ENCODE measurements around the gene ANKRD39. TPM values are rescaled to one million over a fixed set of nuclear protein-coding genes. Genes with fewer than 3 reads are reported as not detected.

The ANKRD39 gene
- total and polyA plus RNA-seq, 10 of the 15 experiments (the other 5 are each of a cell fraction or from before 2014, with no cell fraction given), result 7.4 to 36.2 (median 23.7) TPM

DNA sequence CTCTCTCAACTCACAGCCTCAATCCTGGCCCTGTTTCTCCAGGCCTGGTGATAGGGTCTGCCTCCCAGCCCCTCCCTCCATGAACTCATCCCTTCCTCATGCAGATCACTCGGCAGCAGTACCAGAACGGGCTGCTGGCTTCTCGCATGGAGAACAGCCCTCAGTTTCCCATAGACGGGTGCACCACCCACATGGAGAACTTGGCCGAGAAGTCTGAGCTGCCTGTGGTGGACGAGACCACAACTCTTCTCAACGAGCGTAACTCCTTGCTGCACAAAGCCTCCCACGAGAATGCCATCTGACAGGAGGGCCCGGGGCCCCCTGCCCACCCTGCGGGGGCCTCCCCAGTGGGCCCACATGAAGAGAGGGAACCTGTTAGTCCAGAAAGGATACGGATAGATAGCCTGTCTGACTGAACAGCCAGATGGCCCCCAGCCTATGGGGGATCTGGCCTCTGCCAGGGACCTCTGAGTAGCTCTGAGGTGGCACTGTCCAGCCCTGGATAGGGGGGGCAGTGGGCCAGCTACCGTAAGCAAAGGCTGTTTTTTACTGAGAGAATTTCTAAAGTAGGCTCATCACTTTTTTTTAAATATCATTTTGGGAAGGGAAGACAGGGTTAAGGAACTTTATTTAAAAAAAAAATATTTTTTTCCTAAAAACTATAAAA lies 48.5 kb downstream of the ANKRD39 start:
- FAIRE-seq, result no peak
- RAD21 ChIA-PET (ENCODE audit: unreplicated experiment), result no interaction called here
- CTCF ChIA-PET, result interaction anchor here (0.6 to 1.0 kb wide), 2 partner anchors 8 to 24 kb away, joined by 3 read pairs; no protein-coding TSS in a partner anchor

DNA sequence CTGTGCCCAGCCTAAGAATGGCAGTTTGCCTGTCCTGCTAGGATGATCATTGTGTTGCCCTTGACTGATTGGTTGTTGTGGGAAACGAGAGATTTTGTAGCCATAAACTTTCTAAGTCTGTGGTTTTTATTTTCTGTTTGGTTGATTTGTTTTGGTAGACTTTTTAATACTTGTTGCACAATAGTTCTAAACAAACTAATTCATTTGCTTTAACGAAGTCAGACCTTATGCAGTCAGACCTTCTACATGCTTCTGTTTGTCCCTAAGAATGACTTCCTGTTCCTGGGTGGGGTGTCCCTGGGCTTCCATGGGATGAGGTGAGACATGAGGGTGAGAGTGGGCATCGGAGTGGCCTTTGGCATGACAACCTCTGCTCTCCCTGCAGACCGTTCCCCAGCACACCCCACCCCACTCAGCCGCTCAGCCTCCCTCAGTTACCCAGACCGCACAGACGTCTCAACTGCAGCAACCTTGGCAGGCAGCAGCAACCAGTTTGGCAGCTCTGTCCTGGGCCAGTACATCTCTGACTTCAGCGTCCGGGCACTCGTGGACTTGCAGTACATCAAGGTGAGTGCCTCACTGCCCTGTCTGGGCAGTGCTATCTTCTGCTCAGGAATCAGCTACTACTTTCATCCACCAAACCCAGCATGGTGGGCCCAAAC lies 49.5 kb downstream of the ANKRD39 start:
- RAD21 ChIA-PET (ENCODE audit: unreplicated experiment), result no interaction called here
- intact Hi-C loops (cut with micrococcal nuclease; ENCODE audit: unreplicated experiment) (no loop called here), in situ Hi-C loops (cut with MboI) (no loop called here)
- H4K20me1 ChIP-seq (ENCODE audit: control insufficient read depth, insufficient read depth), result no peaks in the 10 kb centered on the region
- no peak overlapping the region for H3K4me2 ChIP-seq (ENCODE audit: control insufficient read depth, insufficient read depth)
- H3K9ac ChIP-seq (ENCODE audit: control insufficient read depth, insufficient read depth, low read length), result no peak overlapping the region
- peaks cover 4% of the 10 kb centered on the region for H3K4me1 ChIP-seq (ENCODE audit: control insufficient read depth, insufficient read depth, low read length)
- CTCF ChIA-PET, result interaction anchor here (1.0 kb wide), 1 partner anchor 9 kb away, joined by 3 read pairs; no protein-coding TSS in a partner anchor
- H3K79me2 ChIP-seq (ENCODE audit: control insufficient read depth, insufficient read depth, low read length), result no peaks in the 10 kb centered on the region
- peaks cover 2 to 4% of the 10 kb centered on the region in 2 experiments; a peak in 3 of 4 replicates for H3K36me3 ChIP-seq (ENCODE audit: control insufficient read depth in 2 of 2, insufficient read depth in 2 of 2, low read length in 1 of 2)
- no peak overlapping the region for H3K27ac ChIP-seq (ENCODE audit: control insufficient read depth, insufficient read depth)
- FAIRE-seq (no peak), DNase-seq (ENCODE audit: low read depth, low spot score) (no peak), ATAC-seq (no peak)
- H3K27me3 ChIP-seq (replicated peaks in 1 of 2; ENCODE audit: control insufficient read depth in 2 of 2, insufficient read depth in 2 of 2, low read length in 1 of 2), result no peaks in the 10 kb centered on the region
- TF ChIP-seq NFIC (IDR thresholded peaks at IDR 0.05; ENCODE audit: low read depth, low read length), result no peak
- no peak for TF ChIP-seq CBFB (IDR thresholded peaks at IDR 0.05; ENCODE audit: low read depth)
- TF ChIP-seq, protein P1, sequence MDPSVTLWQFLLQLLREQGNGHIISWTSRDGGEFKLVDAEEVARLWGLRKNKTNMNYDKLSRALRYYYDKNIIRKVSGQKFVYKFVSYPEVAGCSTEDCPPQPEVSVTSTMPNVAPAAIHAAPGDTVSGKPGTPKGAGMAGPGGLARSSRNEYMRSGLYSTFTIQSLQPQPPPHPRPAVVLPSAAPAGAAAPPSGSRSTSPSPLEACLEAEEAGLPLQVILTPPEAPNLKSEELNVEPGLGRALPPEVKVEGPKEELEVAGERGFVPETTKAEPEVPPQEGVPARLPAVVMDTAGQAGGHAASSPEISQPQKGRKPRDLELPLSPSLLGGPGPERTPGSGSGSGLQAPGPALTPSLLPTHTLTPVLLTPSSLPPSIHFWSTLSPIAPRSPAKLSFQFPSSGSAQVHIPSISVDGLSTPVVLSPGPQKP (IDR thresholded peaks at IDR 0.05; ENCODE audit: low read depth, low read length), result no peak
- TF ChIP-seq ASH2L (IDR thresholded peaks at IDR 0.05; ENCODE audit: borderline replicate concordance, low read depth), result no peak
- no peak for TF ChIP-seq MTA2 (IDR thresholded peaks at IDR 0.05; ENCODE audit: low read depth)
- TF ChIP-seq PML (IDR thresholded peaks at IDR 0.05; ENCODE audit: low read length), result no peak
- no peak for TF ChIP-seq FOXM1 (IDR thresholded peaks at IDR 0.05; ENCODE audit: low read depth, low read length)
- TF ChIP-seq ZBED1 (IDR thresholded peaks at IDR 0.05; ENCODE audit: borderline replicate concordance), result no peak
- TF ChIP-seq RB1 (IDR thresholded peaks at IDR 0.05; ENCODE audit: borderline replicate concordance), result no peak
- TF ChIP-seq, protein P2, sequence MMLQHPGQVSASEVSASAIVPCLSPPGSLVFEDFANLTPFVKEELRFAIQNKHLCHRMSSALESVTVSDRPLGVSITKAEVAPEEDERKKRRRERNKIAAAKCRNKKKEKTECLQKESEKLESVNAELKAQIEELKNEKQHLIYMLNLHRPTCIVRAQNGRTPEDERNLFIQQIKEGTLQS (IDR thresholded peaks at IDR 0.05; ENCODE audit: borderline replicate concordance, extremely low read depth, low read depth, low read length), result no peak
- no peak for TF ChIP-seq RAD21 (IDR thresholded peaks at IDR 0.05; ENCODE audit: insufficient read depth, low read depth, low read length)
- TF ChIP-seq SMAD1 (IDR thresholded peaks at IDR 0.05; ENCODE audit: low read depth, partially characterized antibody), result no peak
- no peak for TF ChIP-seq CEBPB (IDR thresholded peaks at IDR 0.05; ENCODE audit: borderline replicate concordance in 1 of 2, low read depth in 2 of 2, low read length in 2 of 2)
- no peak overlapping the region for H2AFZ ChIP-seq (ENCODE audit: control insufficient read depth, low read depth, low read length)
- 93% methylated on average over 10 of the region's 10 CpGs for WGBS (ENCODE audit: insufficient coverage, insufficient replicate concordance, low lambda C conversion rate, missing lambda C conversion rate)
- no peaks in the 10 kb centered on the region for H3K9me3 ChIP-seq (replicated peaks; ENCODE audit: control insufficient read depth, insufficient read depth, low read length)
- POLR2A ChIA-PET, result no interaction called here
- BruUV-seq (replicated peaks), result no TSS peak
- SMC1A ChIA-PET (ENCODE audit: uncharacterized antibody, unreplicated experiment), result interaction anchor here (0.9 kb wide), 1 partner anchor 11 kb away, joined by 4 read pairs; no protein-coding TSS in a partner anchor
- no peak overlapping the region for H3K4me3 ChIP-seq

More for the DNA sequence above, 48.5 kb downstream of the ANKRD39 start:
- ATAC-seq (no peak), DNase-seq (ENCODE audit: low read depth, low spot score) (no peak)
- in situ Hi-C loops (cut with MboI) (no loop called here), intact Hi-C loops (cut with micrococcal nuclease; ENCODE audit: unreplicated experiment) (no loop called here)
- Histone ChIP-seq H3K36me3 (ENCODE audit: control insufficient read depth in 2 of 2, insufficient read depth in 2 of 2, low read length in 1 of 2) (peaks cover 2 to 4% of the 10 kb centered on the region in 2 experiments; a peak in 3 of 4 replicates), H3K27me3 (replicated peaks in 1 of 2; ENCODE audit: control insufficient read depth in 2 of 2, insufficient read depth in 2 of 2, low read length in 1 of 2) (no peaks in the 10 kb centered on the region), H3K27ac (ENCODE audit: control insufficient read depth, insufficient read depth) (no peak overlapping the region), H3K4me3 (no peak overlapping the region), H3K4me2 (ENCODE audit: control insufficient read depth, insufficient read depth) (no peak overlapping the region), H3K79me2 (ENCODE audit: control insufficient read depth, insufficient read depth, low read length) (no peaks in the 10 kb centered on the region), H3K9me3 (replicated peaks; ENCODE audit: control insufficient read depth, insufficient read depth, low read length) (no peaks in the 10 kb centered on the region), H3K9ac (ENCODE audit: control insufficient read depth, insufficient read depth, low read length) (no peak overlapping the region), H3K4me1 (ENCODE audit: control insufficient read depth, insufficient read depth, low read length) (peaks cover 4% of the 10 kb centered on the region), H2AFZ (ENCODE audit: control insufficient read depth, low read depth, low read length) (no peak overlapping the region), H4K20me1 (ENCODE audit: control insufficient read depth, insufficient read depth) (no peaks in the 10 kb centered on the region)
- POLR2A ChIA-PET, result interaction anchor here (0.5 kb wide), 1 partner anchor 21 kb away, joined by 3 read pairs; no protein-coding TSS in a partner anchor
- SMC1A ChIA-PET (ENCODE audit: uncharacterized antibody, unreplicated experiment), result interaction anchor here (1.0 kb wide), 1 partner anchor 182 kb away, joined by 3 read pairs; no protein-coding TSS in a partner anchor
- WGBS (ENCODE audit: insufficient coverage, insufficient replicate concordance, low lambda C conversion rate, missing lambda C conversion rate), result 84% methylated on average over 13 of the region's 13 CpGs
- BruUV-seq (replicated peaks), result no TSS peak
- TF ChIP-seq JUNB (IDR thresholded peaks at IDR 0.05) (no peak), PML (IDR thresholded peaks at IDR 0.05; ENCODE audit: low read length) (no peak), MEF2B (IDR thresholded peaks at IDR 0.05; ENCODE audit: partially characterized antibody, poor library complexity, severe bottlenecking) (no peak), SP1 (IDR thresholded peaks at IDR 0.05; ENCODE audit: low read depth, low read length) (no peak), EZH2 (IDR thresholded peaks at IDR 0.05; ENCODE audit: borderline replicate concordance, control insufficient read depth, low read depth, low read length) (no peak), RBBP5 (conservative IDR thresholded peaks at IDR 0.05) (no peak), KAT2A (conservative IDR thresholded peaks at IDR 0.05; ENCODE audit: control insufficient read depth, low read depth, low read length) (no peak)

Data from GM12878 (cell line).